ENCODE data around the gene BNC2. TPM values are rescaled to one million over a fixed set of nuclear protein-coding genes. Genes with fewer than 3 reads are reported as not detected.

The BNC2 gene
- total RNA-seq, 2 donors from 2014 or later, result not detected

DNA sequence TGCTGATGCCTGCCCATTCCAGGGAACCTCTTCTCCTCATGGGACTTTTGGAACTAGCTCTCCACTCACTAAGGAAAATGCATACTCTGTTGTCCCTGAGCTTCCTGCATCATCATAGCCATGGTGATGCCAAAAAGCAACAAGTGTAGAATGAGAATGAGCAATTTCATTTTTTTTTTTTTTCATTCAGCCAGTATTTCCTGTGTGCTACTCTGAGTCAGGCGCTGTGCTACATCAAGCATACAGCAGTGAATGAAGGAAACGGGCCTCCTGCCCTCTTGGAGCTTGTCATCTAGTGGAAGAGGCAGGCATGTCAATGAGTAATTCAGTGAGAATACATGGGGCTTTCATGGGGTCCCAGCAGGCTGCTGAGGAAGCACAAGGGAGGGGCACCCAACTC lies 483.1 kb downstream of the BNC2 start:
- ATAC-seq (no peak), DNase-seq (ENCODE audit: low spot score in 2 of 2) (no peak)
- H3K36me3 Mint-ChIP-seq, result no peaks in the 10 kb centered on the region
- H3K27ac Mint-ChIP-seq, result no peak overlapping the region
- peaks cover 5 to 6% of the 10 kb centered on the region in 2 donors for H3K9me3 Mint-ChIP-seq

- no peak for ATAC-seq
- Mint-ChIP-seq H3K27ac (no peak overlapping the region), H3K36me3 (no peaks in the 10 kb centered on the region)
Observed at GRCh38 chr9:16386827-16387077, 483.7 kb downstream of the BNC2 start.

DNA sequence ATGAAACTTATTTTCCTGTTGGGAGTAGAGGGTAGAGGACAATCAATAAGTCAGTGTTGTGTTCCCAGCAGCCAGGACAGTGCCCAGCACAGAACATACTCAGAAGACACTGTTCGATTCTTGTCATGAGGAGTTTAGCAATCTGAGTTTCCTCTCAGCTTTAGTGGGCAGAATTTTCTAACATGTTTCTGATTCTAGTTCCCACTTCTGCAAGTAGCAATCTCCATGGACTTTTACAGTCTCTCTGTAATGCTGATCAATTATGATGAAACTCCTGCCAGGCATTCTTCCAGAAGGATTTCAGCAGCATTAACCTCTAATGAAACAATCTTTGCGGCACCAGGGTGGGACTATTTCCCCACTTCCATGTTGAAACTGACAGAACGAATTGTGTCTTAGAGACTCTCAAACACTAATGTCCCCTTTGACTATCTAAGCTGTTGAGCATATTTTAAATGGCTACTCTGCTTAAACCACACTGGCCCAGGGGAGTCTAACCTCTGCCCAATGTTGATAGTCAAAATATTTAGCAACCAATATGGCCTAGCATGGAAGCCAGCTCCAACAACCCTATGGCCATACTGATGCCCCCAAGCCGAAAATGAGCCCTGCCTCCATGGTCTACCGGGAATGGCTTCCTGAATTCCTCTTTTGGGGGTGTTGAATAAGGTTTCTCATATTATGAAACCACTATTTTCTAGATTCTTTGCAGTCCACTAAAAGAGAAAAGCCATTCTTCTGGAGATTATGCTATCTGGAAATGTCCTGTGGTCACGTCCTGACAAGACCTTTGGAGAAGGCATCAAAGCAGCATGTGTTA lies 484.3 kb downstream of the BNC2 start:
- H3K27ac Mint-ChIP-seq, result no peak overlapping the region
- ATAC-seq, result no peak
- no peaks in the 10 kb centered on the region for H3K36me3 Mint-ChIP-seq
- peaks cover 5 to 6% of the 10 kb centered on the region in 2 donors for H3K9me3 Mint-ChIP-seq
- no peak for DNase-seq (ENCODE audit: low spot score in 2 of 2)

More at GRCh38 chr9:16386827-16387077, 483.7 kb downstream of the BNC2 start:
- DNase-seq (ENCODE audit: low spot score in 2 of 2), result no peak
- peaks cover 5 to 6% of the 10 kb centered on the region in 2 donors for H3K9me3 Mint-ChIP-seq

- ATAC-seq, result no peak
- H3K9me3 Mint-ChIP-seq, result peaks cover 5 to 6% of the 10 kb centered on the region in 2 donors
- H3K27ac Mint-ChIP-seq, result no peak overlapping the region
- H3K36me3 Mint-ChIP-seq, result no peaks in the 10 kb centered on the region
- DNase-seq (ENCODE audit: low spot score in 2 of 2), result no peak
Observed at GRCh38 chr9:16385590-16385989, 484.9 kb downstream of the BNC2 start.

DNA sequence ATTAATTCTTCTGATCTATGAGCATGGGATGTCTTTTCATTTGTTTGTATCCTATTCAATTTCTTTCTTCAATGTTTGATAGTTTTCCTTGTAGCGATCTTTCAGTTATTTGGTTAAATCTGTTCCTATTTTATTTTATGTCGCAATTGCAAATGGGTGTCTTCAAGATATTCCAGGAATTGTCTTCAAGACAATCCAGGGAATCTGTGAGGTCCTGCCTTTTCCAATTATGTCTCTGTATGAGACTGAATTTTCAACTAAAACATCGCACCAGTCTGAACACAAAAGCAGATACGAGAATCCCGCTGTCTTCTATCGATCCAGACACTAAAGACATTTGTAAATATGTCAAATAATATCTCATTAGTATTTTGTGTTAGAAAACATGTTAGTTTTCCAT lies 485.5 kb downstream of the BNC2 start:
- peaks cover 5 to 6% of the 10 kb centered on the region in 2 donors for H3K9me3 Mint-ChIP-seq
- DNase-seq (ENCODE audit: low spot score in 2 of 2) (no peak), ATAC-seq (no peak)
- H3K36me3 Mint-ChIP-seq, result no peaks in the 10 kb centered on the region
- no peak overlapping the region for H3K27ac Mint-ChIP-seq

- DNase-seq (ENCODE audit: low spot score in 2 of 2), result no peak
- ATAC-seq, result no peak
- H3K9me3 Mint-ChIP-seq, result peaks cover 0 to 10% of the 10 kb centered on the region in 2 donors
- H3K36me3 Mint-ChIP-seq, result no peaks in the 10 kb centered on the region
- H3K27ac Mint-ChIP-seq, result no peak overlapping the region
Observed at GRCh38 chr9:16377311-16377710, 493.2 kb downstream of the BNC2 start.

GRCh38 chr9:16371306-16371705 lies 499.2 kb downstream of the BNC2 start:
- Mint-ChIP-seq H3K27ac (no peak overlapping the region), H3K36me3 (no peaks in the 10 kb centered on the region), H3K9me3 (peaks cover 2 to 20% of the 10 kb centered on the region in 2 donors)
- ATAC-seq (no peak), DNase-seq (ENCODE audit: low spot score in 2 of 2) (no peak)

DNA sequence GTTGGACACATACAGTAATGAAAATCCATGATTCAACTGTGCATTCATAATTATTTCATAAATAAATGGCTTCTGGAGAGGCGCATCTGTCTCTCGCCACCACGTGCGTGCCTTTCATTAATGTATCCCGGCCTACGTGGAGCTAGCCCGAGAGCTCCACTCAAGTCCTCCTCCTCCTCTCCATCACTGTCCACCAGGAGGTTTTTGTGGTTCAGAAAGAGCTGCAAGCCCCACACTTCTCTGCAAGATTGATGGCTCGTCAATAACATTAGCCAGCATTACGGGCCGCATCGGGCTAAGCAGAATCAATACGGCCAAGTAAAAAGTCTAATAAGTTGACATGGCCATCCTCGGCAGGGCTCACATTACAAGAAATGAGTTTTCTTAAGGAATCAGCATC lies 499.8 kb downstream of the BNC2 start:
- no peaks in the 10 kb centered on the region for H3K36me3 Mint-ChIP-seq
- DNase-seq (ENCODE audit: low spot score in 2 of 2) (no peak), ATAC-seq (no peak)

DNA sequence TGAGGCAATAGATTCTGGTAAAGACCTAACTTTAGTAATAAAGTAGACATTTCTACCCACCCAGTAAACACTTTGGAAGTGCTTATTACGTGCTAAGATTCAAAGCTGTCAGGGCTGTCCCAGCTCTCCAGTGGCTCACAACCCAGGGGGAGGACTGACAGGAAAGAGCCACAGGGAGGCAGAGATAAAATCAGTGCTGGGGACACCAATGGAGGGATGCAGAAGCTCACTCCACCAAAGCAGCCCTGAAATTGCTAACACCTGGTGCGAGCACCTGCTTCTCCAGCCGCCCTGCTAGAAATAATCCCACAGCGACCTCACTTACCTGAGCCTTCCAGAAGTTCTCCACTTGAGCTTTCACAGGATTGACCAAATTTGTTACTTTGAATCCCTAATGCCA lies 501.0 kb downstream of the BNC2 start:
- peaks cover 6 to 20% of the 10 kb centered on the region in 2 donors for H3K9me3 Mint-ChIP-seq
- H3K36me3 Mint-ChIP-seq, result no peaks in the 10 kb centered on the region
- H3K27ac Mint-ChIP-seq, result no peak overlapping the region
- ATAC-seq, result no peak
- DNase-seq (ENCODE audit: low spot score in 2 of 2), result no peak

More for the DNA sequence above, 499.8 kb downstream of the BNC2 start:
- H3K27ac Mint-ChIP-seq, result no peak overlapping the region
- peaks cover 6 to 20% of the 10 kb centered on the region in 2 donors for H3K9me3 Mint-ChIP-seq

DNA sequence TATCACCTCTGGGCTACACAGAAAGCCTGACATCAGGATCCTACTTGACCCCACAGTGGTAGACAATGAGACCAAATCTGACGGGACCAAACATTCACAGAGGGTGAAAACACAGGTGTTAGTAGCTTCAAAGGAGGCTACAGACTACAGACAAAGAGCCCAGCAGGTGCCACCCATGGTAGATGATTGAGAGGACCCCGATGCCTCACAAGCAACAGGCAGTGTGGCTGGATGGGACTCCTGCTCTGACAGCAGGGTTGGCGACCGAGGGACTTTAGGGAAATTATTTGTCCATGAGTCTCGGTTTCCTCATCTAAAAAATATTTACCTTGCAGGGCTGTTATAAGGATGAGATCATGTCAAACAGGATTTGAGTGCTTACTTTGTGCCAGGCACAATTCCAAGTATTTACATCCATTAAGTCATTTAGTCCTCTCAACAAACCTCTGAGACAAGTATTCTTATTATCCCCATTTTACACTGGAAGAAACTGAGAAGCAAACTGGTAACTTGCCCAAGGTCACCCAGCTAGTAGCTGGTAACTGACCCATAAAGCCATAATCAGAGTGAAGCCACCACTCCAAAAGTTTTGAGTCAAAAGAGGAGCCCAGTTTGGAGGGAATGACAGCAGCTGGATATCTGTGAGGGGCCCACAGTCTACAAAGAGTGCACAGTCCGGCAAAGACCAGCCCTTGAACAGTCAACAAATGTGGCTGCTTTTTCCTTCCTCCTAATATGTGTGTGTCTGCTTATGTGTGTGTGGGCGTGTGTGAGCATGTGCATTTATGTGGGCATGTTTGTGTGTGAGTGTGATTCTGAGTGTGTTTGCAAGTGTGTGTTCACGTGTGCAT lies 502.0 kb downstream of the BNC2 start:
- Mint-ChIP-seq H3K9me3 (peaks cover 6 to 17% of the 10 kb centered on the region in 2 donors), H3K36me3 (no peaks in the 10 kb centered on the region), H3K27ac (no peak overlapping the region)
- ATAC-seq, result no peak
- no peak for DNase-seq (ENCODE audit: low spot score in 2 of 2)

GRCh38 chr9:16367605-16368231 lies 502.8 kb downstream of the BNC2 start:
- H3K9me3 Mint-ChIP-seq, result peaks cover 6 to 14% of the 10 kb centered on the region in 2 donors
- H3K36me3 Mint-ChIP-seq, result no peaks in the 10 kb centered on the region
- DNase-seq (ENCODE audit: low spot score in 2 of 2) (no peak), ATAC-seq (no peak)
- H3K27ac Mint-ChIP-seq, result no peak overlapping the region

- H3K27ac Mint-ChIP-seq, result no peak overlapping the region
- no peak for ATAC-seq
- peaks cover under 1 to 6% of the 10 kb centered on the region in 2 donors for H3K9me3 Mint-ChIP-seq
- H3K36me3 Mint-ChIP-seq, result no peaks in the 10 kb centered on the region
- no peak for DNase-seq (ENCODE audit: low spot score in 2 of 2)
Observed at GRCh38 chr9:16364347-16364746, 506.1 kb downstream of the BNC2 start.

DNA sequence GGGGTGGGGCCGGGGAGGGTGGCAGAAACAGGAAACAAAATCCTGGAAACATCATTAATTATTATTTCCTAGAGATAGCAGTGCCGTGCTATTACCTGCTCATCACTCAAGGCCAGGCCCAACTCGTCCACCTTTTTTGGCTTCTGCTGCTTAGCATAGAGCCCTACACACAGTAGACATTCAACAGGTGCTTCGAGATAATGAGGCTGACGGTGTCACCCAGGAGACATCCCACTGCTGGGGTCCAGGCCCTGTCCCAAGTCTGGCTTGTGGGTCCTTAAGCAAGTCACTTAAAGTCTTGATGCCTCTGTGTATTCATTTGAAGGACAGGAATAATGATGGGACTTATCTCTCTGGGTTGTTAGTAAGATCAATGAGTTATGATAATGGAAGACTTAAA lies 506.6 kb downstream of the BNC2 start:
- ATAC-seq (no peak), DNase-seq (ENCODE audit: low spot score in 2 of 2) (no peak)
- Mint-ChIP-seq H3K36me3 (no peaks in the 10 kb centered on the region), H3K9me3 (peaks cover 4 to 9% of the 10 kb centered on the region in 2 donors), H3K27ac (no peak overlapping the region)

- Mint-ChIP-seq H3K27ac (no peak overlapping the region), H3K36me3 (no peaks in the 10 kb centered on the region), H3K9me3 (peaks cover 4 to 9% of the 10 kb centered on the region in 2 donors)
- no peak for ATAC-seq
- no peak for DNase-seq (ENCODE audit: low spot score in 2 of 2)
Observed at GRCh38 chr9:16363073-16363781, 507.2 kb downstream of the BNC2 start.

DNA sequence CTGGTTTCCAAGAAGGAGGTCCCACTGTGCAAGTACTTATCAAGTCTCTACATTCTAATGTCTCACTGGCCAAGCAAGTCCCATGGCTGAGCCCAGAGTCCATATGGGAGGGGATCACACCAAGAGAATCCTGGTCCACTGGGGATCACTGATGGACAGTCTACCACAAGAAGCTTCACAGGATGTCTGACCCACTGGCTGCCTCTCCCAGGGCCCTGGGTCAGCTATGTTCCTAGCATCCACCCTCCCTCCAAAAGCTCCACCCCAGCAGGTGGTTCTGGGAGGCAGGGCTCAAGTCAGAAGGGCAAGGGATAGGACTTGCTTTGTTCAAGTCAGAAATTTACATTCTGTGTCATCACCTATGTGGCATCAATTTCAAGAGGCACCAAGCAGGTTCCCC lies 508.5 kb downstream of the BNC2 start:
- Mint-ChIP-seq H3K27ac (no peak overlapping the region), H3K9me3 (peaks cover 4 to 9% of the 10 kb centered on the region in 2 donors), H3K36me3 (no peaks in the 10 kb centered on the region)
- no peak for DNase-seq (ENCODE audit: low spot score in 2 of 2)
- no peak for ATAC-seq

- Mint-ChIP-seq H3K27ac (no peak overlapping the region), H3K9me3 (peaks cover 4 to 5% of the 10 kb centered on the region in 2 donors), H3K36me3 (no peaks in the 10 kb centered on the region)
- ATAC-seq, result no peak
- DNase-seq (ENCODE audit: low spot score in 2 of 2), result no peak
Observed at GRCh38 chr9:16361118-16361517, 509.4 kb downstream of the BNC2 start.

GRCh38 chr9:16360247-16360646 lies 510.2 kb downstream of the BNC2 start:
- Mint-ChIP-seq H3K27ac (no peak overlapping the region), H3K36me3 (no peaks in the 10 kb centered on the region), H3K9me3 (peaks cover 3 to 4% of the 10 kb centered on the region in 2 donors)
- no peak for ATAC-seq
- DNase-seq (ENCODE audit: low spot score in 2 of 2), result no peak

Measured in activated naive CD4-positive, alpha-beta T cell treated with anti-CD3 and anti-CD28 coated beads, Interleukin-2, amount 50 U/mL, for 72 hours (primary cell).